PC-9 (cell line): ENCODE results near the gene MRPL19. TPM values are rescaled to one million over a fixed set of nuclear protein-coding genes. Genes with fewer than 3 reads are reported as not detected.
"Not testable (repeated sequence)": the region's sequence is repeated elsewhere in the genome, so short reads cannot be mapped to it uniquely, and the experiment has no call there.

Source experiments
- BruUV-seq: library from RNA; stranded (reverse); fragments of 400-500 nt; replicated peaks from 2 replicates; lab custom pipeline; 2021; lab: Mats Ljungman, UMichigan
- CTCF ChIA-PET: fragments of 300-600 bp; sonication (Branson Sonifier 250); formaldehyde crosslinking; loops from one replicate; lab custom pipeline; 2022; ENCODE audit warnings: antibody characterized with exemption; lab: Charles Lee
- POLR2A ChIA-PET: fragments of 300-600 bp; sonication (Branson Sonifier 250); formaldehyde crosslinking; loops from one replicate; lab custom pipeline; 2022; ENCODE audit warnings: antibody characterized with exemption; ENCODE audit not compliant: unreplicated experiment; lab: Charles Lee
- DNase-seq, 2 experiments: peaks; one replicate each; pipeline versions ENCODE4 v3.0.0 to v3.0.0-alpha.2; 2015 to 2022; ENCODE audit warnings: mixed read lengths in 1 of 2
- H2AFZ ChIP-seq: fragments of 200-600 bp; sonication (generic); 2 replicates; pipeline ENCODE4 v1.8.1; 2017; ENCODE audit warnings: antibody characterized with exemption
- H3F3A ChIP-seq: fragments of 200-600 bp; sonication (generic); 2 replicates; pipeline ENCODE4 v1.8.1; 2017; ENCODE audit warnings: antibody characterized with exemption, mild to moderate bottlenecking, low read depth; ENCODE audit not compliant: insufficient read depth
- H3K27ac ChIP-seq: fragments of 200-600 bp; sonication (generic); 2 replicates; pipeline ENCODE4 v1.6.1; 2016; ENCODE audit warnings: mixed run types
- H3K27me3 ChIP-seq: fragments of 200-600 bp; sonication (generic); 2 replicates; pipeline ENCODE4 v1.6.1; 2016; ENCODE audit warnings: low read depth, mixed run types; ENCODE audit not compliant: insufficient read depth
- H3K36me3 ChIP-seq: fragments of 200-600 bp; sonication (generic); 2 replicates; pipeline ENCODE4 v1.6.1; 2016; ENCODE audit warnings: low read depth, mixed run types
- H3K4me1 ChIP-seq: fragments of 200-600 bp; sonication (generic); replicated peaks from 2 replicates; pipeline ENCODE4 v1.6.1; 2016; ENCODE audit warnings: mixed run types; ENCODE audit not compliant: insufficient read depth
- H3K4me2 ChIP-seq: fragments of 200-600 bp; sonication (generic); 2 replicates; pipeline ENCODE4 v1.6.1; 2017; ENCODE audit warnings: mixed run types
- H3K4me3 ChIP-seq: fragments of 200-600 bp; sonication (generic); 2 replicates; pipeline ENCODE4 v1.6.1; 2016; ENCODE audit warnings: mixed run types
- H3K79me2 ChIP-seq: fragments of 200-600 bp; sonication (generic); 2 replicates; pipeline ENCODE4 v1.6.1; 2017; ENCODE audit warnings: low read depth, mixed run types
- H3K9me2 ChIP-seq: fragments of 200-600 bp; sonication (generic); 2 replicates; pipeline ENCODE4 v1.8.1; 2017; ENCODE audit warnings: mild to moderate bottlenecking; ENCODE audit not compliant: insufficient read depth
- H3K9me3 ChIP-seq: fragments of 200-600 bp; sonication (generic); 2 replicates; pipeline ENCODE4 v1.8.1; 2016; ENCODE audit warnings: low read depth; ENCODE audit not compliant: insufficient read depth
- H4K20me1 ChIP-seq: fragments of 200-600 bp; sonication (generic); 2 replicates; pipeline ENCODE4 v1.8.1; 2017; ENCODE audit not compliant: insufficient read depth
- EZH2 ChIP-seq: fragments of 200-600 bp; sonication (generic); IDR thresholded peaks from 2 replicates; pipeline ENCODE4 v1.8.0; 2017; ENCODE audit warnings: antibody characterized with exemption, low read depth
- intact Hi-C: fragments of 100-400 bp; cut with micrococcal nuclease; formaldehyde crosslinking; loops from one replicate; pipeline ENCODE4 v1.10.0; 2022; ENCODE audit not compliant: unreplicated experiment
- total RNA-seq: library from RNA; stranded (reverse); gene quantifications from 2 replicates; pipeline ENCODE4 v1.2.3, GENCODE V29; 2021
- TF ChIP-seq, protein P1 (sequence below): fragments of 200-600 bp; sonication (generic); conservative IDR thresholded peaks from 2 replicates; pipeline ENCODE4 v1.6.1; 2017; ENCODE audit warnings: mixed run types, antibody characterized with exemption, mild to moderate bottlenecking, moderate library complexity

Gene MRPL19
- total RNA-seq, 1 experiment from 2014 or later, result 46.5 TPM

DNA sequence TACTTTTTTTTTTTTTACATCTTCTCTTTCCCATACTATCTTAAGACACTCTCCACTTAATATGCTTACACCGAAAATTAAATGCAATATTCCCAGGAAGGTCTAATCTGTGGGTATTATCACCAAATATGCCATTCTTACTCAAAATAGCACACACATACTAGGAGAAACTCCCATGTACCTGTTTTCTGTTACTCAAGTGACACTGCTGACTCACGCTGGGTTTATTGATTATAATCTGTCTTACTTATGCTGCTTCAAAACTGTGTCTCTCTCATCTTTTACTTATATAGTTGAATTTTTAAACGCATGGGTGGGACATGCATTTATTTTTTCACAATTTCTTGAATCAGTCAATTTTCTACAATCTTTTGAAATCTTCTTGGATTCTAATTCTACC, 29.9 kb downstream of the MRPL19 start:
- H3K27me3 ChIP-seq, result no peaks in the 10 kb centered on the region
- H3K4me3 ChIP-seq, result no peak overlapping the region
- DNase-seq, result no peak
- intact Hi-C loops, result loop anchor here (2.0 kb wide), 1 partner anchor 36 kb away; no protein-coding TSS in a partner anchor
- no peaks in the 10 kb centered on the region for H3K79me2 ChIP-seq
- ChIA-PET CTCF (interaction anchor here (0.6 to 1.0 kb wide), 2 partner anchors 22 to 30 kb away, joined by 3 to 4 read pairs; partner anchors contain the start of gene MRPL19), POLR2A (no interaction called here)
- no peaks in the 10 kb centered on the region; the same call in 1 of the 2 replicates for H3F3A ChIP-seq
- no peaks in the 10 kb centered on the region for H4K20me1 ChIP-seq
- H3K4me2 ChIP-seq, result no peak overlapping the region
- TF ChIP-seq, protein P1, sequence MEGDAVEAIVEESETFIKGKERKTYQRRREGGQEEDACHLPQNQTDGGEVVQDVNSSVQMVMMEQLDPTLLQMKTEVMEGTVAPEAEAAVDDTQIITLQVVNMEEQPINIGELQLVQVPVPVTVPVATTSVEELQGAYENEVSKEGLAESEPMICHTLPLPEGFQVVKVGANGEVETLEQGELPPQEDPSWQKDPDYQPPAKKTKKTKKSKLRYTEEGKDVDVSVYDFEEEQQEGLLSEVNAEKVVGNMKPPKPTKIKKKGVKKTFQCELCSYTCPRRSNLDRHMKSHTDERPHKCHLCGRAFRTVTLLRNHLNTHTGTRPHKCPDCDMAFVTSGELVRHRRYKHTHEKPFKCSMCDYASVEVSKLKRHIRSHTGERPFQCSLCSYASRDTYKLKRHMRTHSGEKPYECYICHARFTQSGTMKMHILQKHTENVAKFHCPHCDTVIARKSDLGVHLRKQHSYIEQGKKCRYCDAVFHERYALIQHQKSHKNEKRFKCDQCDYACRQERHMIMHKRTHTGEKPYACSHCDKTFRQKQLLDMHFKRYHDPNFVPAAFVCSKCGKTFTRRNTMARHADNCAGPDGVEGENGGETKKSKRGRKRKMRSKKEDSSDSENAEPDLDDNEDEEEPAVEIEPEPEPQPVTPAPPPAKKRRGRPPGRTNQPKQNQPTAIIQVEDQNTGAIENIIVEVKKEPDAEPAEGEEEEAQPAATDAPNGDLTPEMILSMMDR, result no peak
- no peak for TF ChIP-seq EZH2
- no TSS peak for BruUV-seq
- 0 out of 2 replicates have a peak, but pooled peaks cover 3% of the 10 kb centered on the region for H3K36me3 ChIP-seq
- H3K27ac ChIP-seq, result no peak overlapping the region
- H2AFZ ChIP-seq, result no peak overlapping the region
- no peaks in the 10 kb centered on the region for H3K9me2 ChIP-seq
- no peaks in the 10 kb centered on the region for H3K4me1 ChIP-seq
- H3K9me3 ChIP-seq, result no peaks in the 10 kb centered on the region

DNA sequence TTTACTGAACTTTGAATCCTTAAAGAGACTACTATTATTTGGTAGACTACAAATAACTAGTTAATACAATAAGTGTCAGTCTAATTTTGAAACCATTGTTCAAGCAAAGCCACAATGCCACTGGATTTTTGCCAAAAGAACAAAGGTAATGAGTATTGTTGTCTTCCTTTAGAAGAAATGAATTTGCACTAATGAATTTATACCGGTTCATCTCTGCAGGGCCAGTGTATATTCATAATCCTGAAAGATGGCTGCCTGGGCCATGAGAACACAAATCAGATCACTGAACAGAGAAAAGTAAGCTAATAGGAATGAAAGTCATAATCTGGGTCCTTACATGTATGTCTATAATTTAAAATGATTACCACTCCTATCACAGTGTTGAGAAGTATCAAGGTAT, 33.0 kb downstream of the MRPL19 start:
- Histone ChIP-seq H3K79me2 (no peaks in the 10 kb centered on the region), H3K9me2 (no peaks in the 10 kb centered on the region), H3K27me3 (no peaks in the 10 kb centered on the region), H2AFZ (no peak overlapping the region), H3K9me3 (no peaks in the 10 kb centered on the region), H3K4me2 (no peak overlapping the region), H3K4me3 (no peak overlapping the region), H3F3A (no peaks in the 10 kb centered on the region; the same call in 1 of the 2 replicates), H4K20me1 (no peaks in the 10 kb centered on the region), H3K27ac (no peak overlapping the region), H3K36me3 (0 out of 2 replicates have a peak, but pooled peaks cover 3% of the 10 kb centered on the region), H3K4me1 (no peaks in the 10 kb centered on the region)
- TF ChIP-seq, protein P1, result no peak
- no peak for TF ChIP-seq EZH2
- CTCF ChIA-PET, result no interaction called here
- intact Hi-C loops, result no loop called here
- no TSS peak for BruUV-seq
- POLR2A ChIA-PET, result no interaction called here
- no peak for DNase-seq

DNA sequence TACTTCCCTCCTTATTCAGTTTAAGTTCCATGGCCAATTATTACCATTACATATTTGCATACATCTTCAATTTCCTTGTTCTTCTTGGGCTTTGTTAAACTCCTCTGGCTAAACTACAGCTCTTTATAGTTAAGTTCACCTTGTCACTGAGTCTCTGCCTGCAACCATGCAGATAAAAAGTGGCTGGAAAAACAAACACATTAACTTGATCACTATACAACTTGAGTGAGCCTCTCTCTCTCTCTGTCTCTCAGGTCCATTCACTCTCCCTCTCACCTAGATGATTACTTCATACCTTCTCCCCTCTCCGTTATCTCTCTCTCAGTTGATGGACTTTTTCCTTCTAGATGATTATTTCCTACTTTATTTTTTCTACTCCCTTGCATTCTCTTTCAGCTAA, 33.8 kb downstream of the MRPL19 start:
- TF ChIP-seq EZH2, result no peak
- TF ChIP-seq, protein P1, result no peak
- no peaks in the 10 kb centered on the region for H3K4me1 ChIP-seq
- no peak overlapping the region for H3K4me3 ChIP-seq
- H3K9me2 ChIP-seq, result no peaks in the 10 kb centered on the region
- 0 out of 2 replicates have a peak, but pooled peaks cover 3% of the 10 kb centered on the region for H3K36me3 ChIP-seq
- intact Hi-C loops, result no loop called here
- ChIA-PET POLR2A (no interaction called here), CTCF (no interaction called here)
- H3F3A ChIP-seq, result no peaks in the 10 kb centered on the region; the same call in 1 of the 2 replicates
- no TSS peak for BruUV-seq
- DNase-seq, result no peak
- no peak overlapping the region for H2AFZ ChIP-seq
- H3K27ac ChIP-seq, result no peak overlapping the region
- H3K9me3 ChIP-seq, result no peaks in the 10 kb centered on the region
- H3K79me2 ChIP-seq, result no peaks in the 10 kb centered on the region
- H3K4me2 ChIP-seq, result no peak overlapping the region
- no peaks in the 10 kb centered on the region for H3K27me3 ChIP-seq
- no peaks in the 10 kb centered on the region for H4K20me1 ChIP-seq

- H3F3A ChIP-seq, H3K4me2 ChIP-seq, H3K27me3 ChIP-seq, intact Hi-C loops, CTCF ChIA-PET, BruUV-seq, H4K20me1 ChIP-seq, H3K79me2 ChIP-seq, POLR2A ChIA-PET, H3K4me1 ChIP-seq, H3K27ac ChIP-seq, H2AFZ ChIP-seq, H3K4me3 ChIP-seq, H3K9me2 ChIP-seq, DNase-seq, H3K36me3 ChIP-seq, H3K9me3 ChIP-seq: not testable (repeated sequence)
Observed at GRCh38 chr2:75683430-75683829, 36.8 kb downstream of the MRPL19 start.
